IPS-15b (cell line): ENCODE results near the gene PCGF1.
A peak's percentile ranks its signal among the peaks of the same experiment; 100 is the strongest.
"Not testable (repeated sequence)": the region's sequence is repeated elsewhere in the genome, so short reads cannot be mapped to it uniquely, and the experiment has no call there.

Experiments
- H3K27me3 ChIP-seq: one replicate; pipeline ENCODE4 v1.6.1; 2013; ENCODE audit warnings: low read length; ENCODE audit not compliant: control insufficient read depth, insufficient read depth
- H3K36me3 ChIP-seq: one replicate; pipeline ENCODE4 v1.6.1; 2013; ENCODE audit warnings: low read length; ENCODE audit not compliant: control insufficient read depth, insufficient read depth
- H3K4me1 ChIP-seq: one replicate; pipeline ENCODE4 v1.6.1; 2013; ENCODE audit warnings: mild to moderate bottlenecking, low read length; ENCODE audit not compliant: control insufficient read depth, insufficient read depth
- H3K4me3 ChIP-seq: one replicate; pipeline ENCODE4 v1.5.1; 2013; ENCODE audit warnings: low read depth, low read length
- H3K9ac ChIP-seq: one replicate; pipeline ENCODE4 v1.6.1; 2013; ENCODE audit warnings: low read depth, mild to moderate bottlenecking, low read length
- H3K9me3 ChIP-seq: one replicate; pipeline ENCODE4 v1.6.1; 2013; ENCODE audit warnings: mild to moderate bottlenecking, low read length; ENCODE audit not compliant: control insufficient read depth, insufficient read depth

Gene PCGF1

GRCh38 chr2:74470742-74471141 is 36.8 kb downstream of the PCGF1 start:
- H3K4me1 ChIP-seq, H3K4me3 ChIP-seq, H3K9me3 ChIP-seq, H3K9ac ChIP-seq, H3K27me3 ChIP-seq: not testable (repeated sequence)
- H3K36me3 ChIP-seq = peaks cover 11% of the 10 kb centered on the region

GRCh38 chr2:74464406-74464805 is 43.1 kb downstream of the PCGF1 start:
- H3K36me3 ChIP-seq = peaks cover 14% of the 10 kb centered on the region
- H3K27me3 ChIP-seq = no peaks in the 10 kb centered on the region
- H3K9me3 ChIP-seq = no peaks in the 10 kb centered on the region
- H3K4me3 ChIP-seq = peak overlapping the region; percentile 89
- no peaks in the 10 kb centered on the region for H3K4me1 ChIP-seq
- H3K9ac ChIP-seq = peak overlapping the region; percentile 76

- Histone ChIP-seq H3K9ac (no peak overlapping the region), H3K27me3 (no peaks in the 10 kb centered on the region), H3K9me3 (no peaks in the 10 kb centered on the region), H3K4me3 (no peak overlapping the region), H3K36me3 (peaks cover 14% of the 10 kb centered on the region), H3K4me1 (no peaks in the 10 kb centered on the region)
Observed at GRCh38 chr2:74462786-74463105, 44.7 kb downstream of the PCGF1 start.

- Histone ChIP-seq H3K4me3 (no peak overlapping the region), H3K4me1 (no peaks in the 10 kb centered on the region), H3K9me3 (no peaks in the 10 kb centered on the region), H3K27me3 (no peaks in the 10 kb centered on the region), H3K9ac (no peak overlapping the region), H3K36me3 (peaks cover 14% of the 10 kb centered on the region)
Observed at GRCh38 chr2:74462054-74462785, 45.3 kb downstream of the PCGF1 start.

GRCh38 chr2:74461187-74462053 is 46.1 kb downstream of the PCGF1 start:
- no peaks in the 10 kb centered on the region for H3K9me3 ChIP-seq
- no peak overlapping the region for H3K4me3 ChIP-seq
- peaks cover 14% of the 10 kb centered on the region for H3K36me3 ChIP-seq
- H3K4me1 ChIP-seq = peaks cover 6% of the 10 kb centered on the region
- H3K9ac ChIP-seq = no peak overlapping the region
- H3K27me3 ChIP-seq = no peaks in the 10 kb centered on the region

GRCh38 chr2:74460187-74460586 is 47.3 kb downstream of the PCGF1 start:
- not testable (repeated sequence) for H3K4me1 ChIP-seq, H3K9me3 ChIP-seq, H3K9ac ChIP-seq, H3K27me3 ChIP-seq, H3K4me3 ChIP-seq
- H3K36me3 ChIP-seq = peaks cover 14% of the 10 kb centered on the region

- not testable (repeated sequence) for H3K4me1 ChIP-seq, H3K9ac ChIP-seq, H3K27me3 ChIP-seq, H3K9me3 ChIP-seq
- peaks cover 14% of the 10 kb centered on the region for H3K36me3 ChIP-seq
- H3K4me3 ChIP-seq = peak overlapping the region; percentile 84
Observed at GRCh38 chr2:74459503-74460118, 47.9 kb downstream of the PCGF1 start.

GRCh38 chr2:74458938-74459363 is 48.5 kb downstream of the PCGF1 start:
- Histone ChIP-seq H3K36me3 (peaks cover 14% of the 10 kb centered on the region), H3K27me3 (no peaks in the 10 kb centered on the region), H3K9ac (peak overlapping the region; percentile 89), H3K4me3 (peak overlapping the region; percentile 84), H3K4me1 (peaks cover 6% of the 10 kb centered on the region), H3K9me3 (no peaks in the 10 kb centered on the region)

- Histone ChIP-seq H3K9me3 (no peaks in the 10 kb centered on the region), H3K4me1 (peaks cover 6% of the 10 kb centered on the region), H3K9ac (peak within 1 kb of the TSS; percentile 89), H3K4me3 (peak within 1 kb of the TSS; percentile 84), H3K36me3 (peaks cover 14% of the 10 kb centered on the region), H3K27me3 (no peaks in the 10 kb centered on the region)
Observed at GRCh38 chr2:74458132-74458937, 49.2 kb downstream of the PCGF1 start, which contains the start of gene WBP1. Gene WBP1 (plus strand): TSS chr2:74458438. CDS start chr2:74458603, 165 bp downstream.

GRCh38 chr2:74457549-74458131 is 49.9 kb downstream of the PCGF1 start:
- H3K4me1 ChIP-seq = peaks cover 6% of the 10 kb centered on the region
- H3K9ac ChIP-seq = peak overlapping the region; percentile 76
- H3K9me3 ChIP-seq = no peaks in the 10 kb centered on the region
- no peaks in the 10 kb centered on the region for H3K27me3 ChIP-seq
- peaks cover 10% of the 10 kb centered on the region for H3K36me3 ChIP-seq
- H3K4me3 ChIP-seq = peak overlapping the region; percentile 82

GRCh38 chr2:74457129-74457548 is 50.4 kb downstream of the PCGF1 start:
- no peaks in the 10 kb centered on the region for H3K27me3 ChIP-seq
- no peaks in the 10 kb centered on the region for H3K9me3 ChIP-seq
- H3K9ac ChIP-seq = peak overlapping the region; percentile 73

More at GRCh38 chr2:74457129-74457548, 50.4 kb downstream of the PCGF1 start:
- Histone ChIP-seq H3K4me1 (peaks cover 6% of the 10 kb centered on the region), H3K4me3 (peak overlapping the region; percentile 82), H3K36me3 (peaks cover 5% of the 10 kb centered on the region)
